ENCODE measurements around the gene MLH1.

The MLH1 gene

DNA sequence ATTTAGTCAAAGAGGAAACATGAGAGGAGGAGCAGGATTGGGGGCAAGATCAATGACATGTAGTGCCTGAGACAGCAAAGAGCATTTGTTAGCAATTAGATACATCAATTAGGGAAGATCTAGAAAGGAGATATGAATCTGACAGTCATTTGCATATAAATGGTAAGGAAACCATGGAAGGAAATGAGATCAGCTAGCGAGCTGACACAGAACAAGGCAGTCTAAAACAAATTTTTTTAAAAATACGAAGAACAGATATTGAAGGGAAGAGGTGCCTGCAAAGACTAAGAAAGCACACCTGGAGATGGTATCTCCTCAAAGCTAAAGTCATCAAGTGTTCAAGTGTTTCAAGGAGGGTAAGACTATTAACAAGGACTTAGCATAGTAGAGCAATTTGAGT is 5.0 kb upstream of the MLH1 start:
- DNase-seq: no peak

DNA sequence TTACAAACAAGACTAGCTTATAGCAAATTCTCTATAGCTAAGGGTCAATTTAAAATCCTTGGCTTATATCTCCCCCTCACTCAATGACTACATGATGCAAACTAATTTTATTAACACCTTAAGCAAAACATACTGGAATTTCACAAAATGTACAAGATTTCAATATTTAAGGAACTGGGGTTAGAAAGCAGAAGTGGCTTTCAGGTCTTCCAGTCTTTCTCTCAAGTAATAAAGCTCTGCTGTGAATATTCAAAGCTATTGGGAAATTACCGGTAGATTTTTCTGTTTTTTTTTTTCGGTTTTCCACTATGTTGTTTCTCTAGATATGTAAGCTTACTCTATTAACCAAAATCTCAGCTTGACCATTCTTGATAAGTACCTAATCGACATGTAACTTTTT is 4.3 kb upstream of the MLH1 start:
- DNase-seq: no peak

DNA sequence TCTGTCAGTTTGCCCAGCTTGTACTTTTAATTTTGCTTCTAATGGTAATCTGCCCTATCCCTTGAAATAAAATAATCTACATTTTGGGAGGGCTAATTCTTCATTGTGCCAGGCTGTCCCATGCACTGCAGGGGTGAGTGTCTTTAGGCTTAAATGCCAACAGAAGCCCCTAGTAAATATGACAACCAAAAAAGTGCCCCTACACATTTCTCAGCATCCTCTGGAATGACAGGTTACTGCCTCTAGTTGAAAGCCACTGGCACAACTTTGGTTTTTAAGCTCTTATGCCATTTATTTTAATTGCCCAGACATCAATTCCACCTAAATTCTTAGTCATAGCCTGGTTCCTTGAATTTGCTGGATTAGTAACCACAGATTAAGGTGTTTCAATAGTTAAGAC is 3.8 kb upstream of the MLH1 start:
- DNase-seq: no peak

DNA sequence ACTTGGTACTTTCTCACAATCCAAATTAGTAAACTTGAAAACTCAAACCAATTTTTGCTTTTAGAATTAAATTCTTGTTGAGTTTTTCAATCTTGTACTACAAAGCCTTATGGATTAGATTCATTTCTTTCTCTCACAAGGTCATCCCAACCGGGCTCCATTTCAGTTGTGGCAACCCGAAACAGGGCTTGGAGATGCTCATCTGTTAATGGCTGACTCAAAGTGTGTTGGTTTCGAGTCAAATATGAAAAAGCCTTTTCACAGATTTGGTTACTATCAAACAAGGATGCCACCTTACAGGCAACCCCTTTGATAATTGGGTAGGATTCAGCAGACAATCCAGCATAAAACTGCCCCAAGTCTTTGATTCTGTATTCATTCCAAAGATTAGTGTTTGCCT is 2.2 kb upstream of the MLH1 start:
- DNase-seq: no peak

DNA sequence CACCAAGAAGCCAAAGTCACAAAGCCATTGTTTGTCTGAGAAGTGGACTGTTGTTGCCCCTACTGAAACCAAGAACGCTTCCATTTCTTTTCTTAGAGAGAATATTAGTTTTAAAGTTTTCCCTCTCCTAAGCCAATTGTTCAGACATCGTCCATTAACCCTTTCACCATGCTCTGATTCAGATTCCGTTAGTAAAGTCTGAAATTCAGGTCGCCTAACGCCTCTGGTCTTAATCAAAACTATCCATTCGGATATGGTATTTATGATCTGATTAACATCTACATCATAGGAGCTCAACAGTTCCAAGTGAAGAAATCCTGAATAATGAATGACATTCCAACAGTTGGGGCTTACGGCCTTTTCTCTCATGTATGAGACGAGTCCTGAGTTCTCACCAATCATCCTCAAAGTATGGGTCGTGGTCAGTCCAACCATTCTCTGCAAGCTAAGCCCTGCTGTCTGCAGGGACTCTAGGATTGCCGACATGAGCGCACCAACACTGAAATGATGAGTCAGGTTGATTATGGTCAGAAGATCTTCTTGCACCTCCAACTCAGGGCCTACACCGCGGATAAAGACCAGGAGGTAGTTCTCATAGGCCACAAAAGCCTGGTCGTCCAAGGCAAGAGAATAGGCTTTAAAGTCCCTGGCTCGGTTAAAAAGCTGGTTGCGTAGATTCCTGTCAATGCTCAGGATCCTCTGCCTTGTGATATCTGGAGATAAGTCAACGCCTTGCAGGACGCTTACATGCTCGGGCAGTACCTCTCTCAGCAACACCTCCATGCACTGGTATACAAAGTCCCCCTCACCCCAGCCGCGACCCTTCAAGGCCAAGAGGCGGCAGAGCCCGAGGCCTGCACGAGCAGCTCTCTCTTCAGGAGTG is 1.2 kb upstream of the MLH1 start:
- DNase-seq: no peak

DNA sequence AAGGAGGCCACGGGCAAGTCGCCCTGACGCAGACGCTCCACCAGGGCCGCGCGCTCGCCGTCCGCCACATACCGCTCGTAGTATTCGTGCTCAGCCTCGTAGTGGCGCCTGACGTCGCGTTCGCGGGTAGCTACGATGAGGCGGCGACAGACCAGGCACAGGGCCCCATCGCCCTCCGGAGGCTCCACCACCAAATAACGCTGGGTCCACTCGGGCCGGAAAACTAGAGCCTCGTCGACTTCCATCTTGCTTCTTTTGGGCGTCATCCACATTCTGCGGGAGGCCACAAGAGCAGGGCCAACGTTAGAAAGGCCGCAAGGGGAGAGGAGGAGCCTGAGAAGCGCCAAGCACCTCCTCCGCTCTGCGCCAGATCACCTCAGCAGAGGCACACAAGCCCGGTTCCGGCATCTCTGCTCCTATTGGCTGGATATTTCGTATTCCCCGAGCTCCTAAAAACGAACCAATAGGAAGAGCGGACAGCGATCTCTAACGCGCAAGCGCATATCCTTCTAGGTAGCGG is 452 bp upstream of the MLH1 start, which contains the start of gene EPM2AIP1:
Gene EPM2AIP1 (minus strand): TSS at position 326 of the 520 bp plus-strand sequence. CDS start 54 bp downstream, at position 272.
- DNase-seq: no peak

DNA sequence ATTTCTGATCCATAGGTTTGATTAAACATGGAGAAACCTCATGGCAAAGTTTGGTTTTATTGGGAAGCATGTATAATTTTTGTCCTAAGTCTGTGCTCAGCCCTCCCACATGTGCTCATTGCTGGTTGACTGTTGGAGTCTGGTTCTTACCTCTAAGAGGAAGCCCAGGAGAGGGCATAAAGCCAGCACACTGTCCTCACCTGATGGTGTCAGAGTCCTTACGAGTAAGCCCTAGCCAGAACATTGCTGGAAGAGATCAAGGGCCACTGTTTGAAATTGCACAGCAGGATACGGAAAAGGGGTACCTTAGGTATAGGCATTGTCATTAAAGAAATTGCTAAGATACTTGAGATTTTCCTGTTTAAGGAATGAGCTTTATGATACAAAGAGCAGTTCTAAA is 21.3 kb downstream of the MLH1 start:
- no peak for DNase-seq

DNA sequence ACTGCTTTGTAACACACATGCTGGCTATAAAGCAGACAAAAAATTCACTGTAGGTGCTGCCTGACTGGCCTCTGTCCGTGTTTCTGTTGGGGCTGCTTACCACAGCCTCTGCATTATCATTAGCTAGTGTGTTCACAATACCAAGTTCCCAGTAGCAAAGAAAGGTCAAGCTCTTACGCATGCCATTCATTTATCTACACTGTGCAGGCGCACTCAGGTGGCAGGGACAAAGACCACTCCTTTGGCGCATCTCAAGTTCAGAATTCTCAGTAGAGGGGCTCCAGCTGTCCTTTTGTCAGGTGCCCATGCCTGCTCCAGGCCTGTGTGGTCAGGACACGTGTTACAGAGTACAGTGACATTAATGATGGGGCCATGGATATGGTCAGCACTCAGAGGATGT is 22.3 kb downstream of the MLH1 start:
- no peak for DNase-seq

DNA sequence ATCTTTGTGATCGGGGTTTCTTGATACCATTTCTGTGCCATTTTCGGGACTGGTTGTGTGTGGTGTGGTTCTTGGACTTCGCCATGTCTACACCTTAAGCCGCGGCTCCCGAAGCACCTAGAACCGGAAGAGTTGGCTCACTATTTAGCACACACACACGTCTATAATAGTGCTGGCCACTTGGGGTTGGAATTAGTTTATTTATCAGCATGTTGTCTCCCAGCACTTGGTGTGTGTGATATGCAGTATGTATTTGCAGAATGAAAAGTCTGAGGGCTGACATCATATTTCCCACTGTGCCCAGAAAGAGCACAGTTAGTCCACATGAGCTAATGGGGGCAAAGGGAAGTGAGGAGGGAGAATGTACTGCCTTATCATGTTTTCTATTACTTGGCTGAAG is 23.6 kb downstream of the MLH1 start:
- DNase-seq: no peak

DNA sequence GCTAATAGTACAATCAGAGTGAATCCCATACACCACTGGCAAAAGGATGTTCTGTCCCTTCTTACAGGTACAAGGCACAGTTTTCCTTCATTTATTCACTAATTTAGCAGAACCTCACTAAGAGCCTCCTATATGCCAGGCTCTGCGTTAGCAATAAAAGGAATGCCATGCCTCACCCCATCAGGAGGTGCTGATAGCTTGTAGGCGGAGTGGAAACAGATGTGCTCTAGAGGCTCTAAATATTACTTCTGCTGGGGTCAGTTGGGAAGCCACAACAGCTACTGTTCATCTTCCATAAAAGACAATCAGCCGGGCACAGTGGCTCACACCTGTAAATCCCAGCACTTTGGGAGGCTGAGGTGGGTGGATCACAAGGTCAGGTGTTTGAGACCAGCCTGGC is 24.4 kb downstream of the MLH1 start:
- DNase-seq: no peak

DNA sequence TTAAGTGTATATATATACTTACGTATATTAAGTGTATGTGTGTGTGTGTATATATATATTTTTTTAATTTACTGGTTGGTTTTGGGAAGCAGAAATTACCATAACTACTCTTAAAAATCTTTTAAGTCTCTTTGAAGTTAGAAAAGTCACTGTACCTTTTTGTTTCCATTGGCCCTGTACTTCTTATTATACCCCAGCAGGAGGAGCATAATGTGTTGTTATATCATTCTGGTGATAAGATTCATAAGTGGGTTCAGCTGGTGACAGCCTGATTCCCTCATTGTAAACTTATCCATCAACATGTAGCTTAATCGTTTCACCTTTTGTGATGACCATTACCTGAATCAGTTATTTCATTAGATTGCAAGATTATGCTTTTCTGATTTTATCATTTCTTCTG is 30.8 kb downstream of the MLH1 start:
- DNase-seq: no peak

DNA sequence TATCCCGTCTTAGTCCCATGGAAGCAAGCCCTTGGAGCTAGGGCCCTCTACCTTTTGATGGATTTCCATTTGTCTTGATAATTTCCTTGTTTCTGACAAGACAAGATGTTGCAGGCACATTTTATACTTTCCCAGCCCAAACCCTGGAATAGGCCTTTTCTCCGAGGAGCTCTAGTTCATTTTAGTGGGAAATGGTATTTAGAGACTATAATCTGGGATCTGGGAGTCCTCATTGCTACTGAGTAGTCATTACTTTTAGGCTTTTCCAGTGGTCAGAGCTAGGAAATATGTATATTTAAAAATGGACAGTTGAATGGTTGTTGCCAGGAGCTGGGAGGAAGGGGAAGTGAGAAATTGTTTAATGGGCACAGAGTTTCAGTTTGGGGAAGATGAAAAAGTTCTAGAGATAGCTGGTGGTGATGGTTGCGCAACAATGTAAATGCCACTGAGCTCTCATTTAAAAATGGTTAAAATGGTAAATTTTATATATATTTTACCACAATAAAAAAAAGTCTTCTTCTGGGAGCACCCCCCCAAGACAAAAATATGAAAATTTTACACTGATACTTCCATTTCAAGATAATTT is 31.6 kb downstream of the MLH1 start:
- DNase-seq: no peak

DNA sequence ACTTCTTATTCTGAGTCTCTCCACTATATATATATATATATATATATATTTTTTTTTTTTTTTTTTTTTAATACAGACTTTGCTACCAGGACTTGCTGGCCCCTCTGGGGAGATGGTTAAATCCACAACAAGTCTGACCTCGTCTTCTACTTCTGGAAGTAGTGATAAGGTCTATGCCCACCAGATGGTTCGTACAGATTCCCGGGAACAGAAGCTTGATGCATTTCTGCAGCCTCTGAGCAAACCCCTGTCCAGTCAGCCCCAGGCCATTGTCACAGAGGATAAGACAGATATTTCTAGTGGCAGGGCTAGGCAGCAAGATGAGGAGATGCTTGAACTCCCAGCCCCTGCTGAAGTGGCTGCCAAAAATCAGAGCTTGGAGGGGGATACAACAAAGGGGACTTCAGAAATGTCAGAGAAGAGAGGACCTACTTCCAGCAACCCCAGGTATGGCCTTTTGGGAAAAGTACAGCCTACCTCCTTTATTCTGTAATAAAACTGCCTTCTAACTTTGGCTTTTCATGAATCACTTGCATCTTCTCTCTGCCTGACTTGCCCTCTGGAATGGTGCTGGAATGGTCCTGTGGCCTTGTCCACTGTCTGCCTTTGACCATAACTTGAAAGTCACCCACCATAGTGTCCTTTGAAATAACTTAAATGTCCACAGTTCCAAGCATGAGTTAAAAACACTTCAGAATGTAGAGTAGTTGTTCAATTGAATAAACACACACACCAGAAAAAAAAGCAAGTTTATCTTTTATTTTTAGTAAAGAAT is 32.4 kb downstream of the MLH1 start:
- DNase-seq: no peak

DNA sequence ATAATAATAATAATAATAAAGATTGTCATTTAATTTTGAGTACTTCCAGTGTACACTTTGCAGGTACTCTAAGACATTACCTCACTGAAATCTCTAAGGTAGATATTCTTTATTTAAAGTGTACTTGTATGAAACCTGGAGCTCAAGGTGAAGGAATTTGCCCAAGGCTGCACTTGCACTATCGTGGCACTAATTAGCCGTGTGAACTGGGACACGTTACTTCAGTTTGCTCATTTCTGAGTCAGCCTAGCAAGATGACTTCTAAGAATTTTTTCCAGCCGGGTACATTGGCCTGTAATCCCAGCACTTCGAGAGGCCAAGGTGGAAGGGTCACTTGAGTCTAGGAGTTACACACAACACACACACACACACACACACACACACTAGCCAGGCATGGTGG is 33.5 kb downstream of the MLH1 start:
- DNase-seq: no peak

DNA sequence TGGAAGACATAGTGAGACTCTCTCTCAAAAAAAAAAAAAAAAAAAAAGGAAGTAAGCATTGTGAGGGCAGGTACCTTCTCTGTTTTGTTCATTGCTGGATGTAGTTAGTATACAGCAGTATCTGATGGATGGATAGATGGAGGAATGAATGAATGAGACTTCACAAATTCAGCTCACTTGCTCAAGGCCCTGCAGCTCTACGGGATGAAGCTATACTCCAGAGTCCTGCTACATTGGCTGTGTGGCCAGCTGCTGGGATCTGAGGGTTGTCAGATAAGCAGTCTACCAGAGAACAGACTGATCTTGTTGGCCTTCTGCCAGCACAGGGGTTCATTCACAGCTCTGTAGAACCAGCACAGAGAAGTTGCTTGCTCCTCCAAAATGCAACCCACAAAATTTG is 35.0 kb downstream of the MLH1 start:
- no peak for DNase-seq

DNA sequence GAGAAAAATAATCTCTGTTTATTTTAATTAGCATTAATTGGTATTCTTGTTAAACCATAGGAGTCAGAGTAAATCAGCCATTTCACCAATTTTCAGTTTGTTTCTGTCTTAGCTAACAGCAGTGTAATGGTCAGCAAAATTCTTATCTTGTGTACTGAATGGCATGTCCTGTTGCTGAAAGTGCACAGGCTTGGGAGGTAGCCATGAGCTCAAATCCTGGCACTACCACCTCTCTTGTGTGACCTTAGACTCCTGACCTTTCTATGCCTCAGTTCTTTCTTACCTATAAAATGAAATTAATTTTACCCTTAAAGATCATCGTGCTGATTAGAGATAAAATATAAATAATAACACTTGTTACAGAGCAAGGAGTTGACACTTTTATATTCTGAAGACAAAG is 35.8 kb downstream of the MLH1 start:
- no peak for DNase-seq

DNA sequence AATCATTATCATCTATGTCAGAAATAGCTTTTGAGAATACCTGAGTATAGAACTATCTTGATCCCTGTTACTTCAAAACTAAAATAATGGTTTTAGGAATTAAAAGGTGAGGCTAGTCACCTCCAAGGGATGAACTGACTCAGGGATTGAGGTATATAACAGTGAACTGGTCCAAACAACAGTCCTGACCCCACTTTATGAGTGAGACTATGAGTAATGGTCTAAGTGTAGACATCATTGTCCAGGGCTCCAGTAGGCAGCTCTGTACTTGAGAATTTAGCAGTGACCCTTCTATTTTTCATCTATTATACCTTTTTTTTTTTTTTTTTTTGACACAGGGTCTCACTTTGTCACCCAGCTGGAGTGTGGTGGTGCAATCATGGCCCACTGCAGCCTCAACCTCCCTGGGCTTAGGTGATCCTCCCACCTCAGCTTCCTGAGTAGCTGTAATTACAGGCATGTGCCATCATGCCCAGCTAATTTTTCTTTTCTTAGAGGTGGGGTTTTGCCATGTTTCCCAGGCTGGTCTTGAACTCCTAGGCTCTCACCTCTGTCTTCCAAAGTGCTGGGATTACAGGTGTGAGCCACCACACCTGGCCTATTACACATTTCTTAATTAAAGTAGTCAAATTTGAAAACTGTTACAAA is 36.3 kb downstream of the MLH1 start:
- no peak for DNase-seq

DNA sequence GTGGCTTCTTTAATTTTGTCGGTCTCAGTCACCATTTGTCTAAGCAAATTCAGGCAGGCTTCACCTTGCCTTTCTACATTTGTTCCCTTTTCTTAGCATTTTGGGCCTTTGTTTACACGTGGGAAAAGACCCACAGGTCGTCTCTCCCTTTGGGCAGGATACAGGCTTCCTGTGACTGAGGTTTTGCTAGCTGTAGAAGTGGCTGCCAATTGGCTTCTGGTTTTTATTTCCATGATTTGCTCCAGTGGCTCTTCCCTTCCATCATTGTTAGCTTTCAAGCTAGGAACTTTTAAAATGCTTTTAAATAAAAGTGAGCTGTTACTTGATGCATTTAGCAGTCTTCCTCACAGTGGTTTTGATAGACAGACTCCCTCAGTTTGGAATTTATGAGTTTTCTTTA is 37.3 kb downstream of the MLH1 start:
- DNase-seq: no peak

DNA sequence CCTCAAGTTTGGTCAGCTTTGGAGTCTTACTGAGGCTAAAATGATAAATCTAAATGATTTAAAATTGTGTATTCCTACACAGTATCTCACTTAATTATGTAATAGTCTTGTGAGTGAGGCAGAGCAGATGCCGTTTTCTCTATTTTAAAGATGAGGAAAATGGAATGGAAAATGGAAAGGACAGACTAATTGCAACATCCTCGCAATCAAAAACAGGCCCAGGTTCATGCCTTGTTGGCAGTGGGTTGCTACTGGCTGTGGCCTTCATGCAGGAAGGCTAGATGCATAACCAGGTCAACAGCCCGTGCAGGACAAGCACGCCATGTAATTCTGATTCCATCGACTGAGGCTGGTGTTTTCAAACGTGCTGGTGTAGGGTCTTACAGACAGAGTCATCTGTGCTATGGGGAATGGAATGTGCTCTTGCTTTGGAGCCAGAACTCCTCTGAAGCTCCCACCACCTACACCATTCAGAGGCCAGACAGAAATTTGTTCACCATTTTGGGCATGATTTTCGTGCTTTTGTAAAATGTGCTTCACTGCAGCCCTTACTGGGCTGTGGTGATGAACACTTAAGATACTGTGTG is 37.9 kb downstream of the MLH1 start:
- no peak for DNase-seq

DNA sequence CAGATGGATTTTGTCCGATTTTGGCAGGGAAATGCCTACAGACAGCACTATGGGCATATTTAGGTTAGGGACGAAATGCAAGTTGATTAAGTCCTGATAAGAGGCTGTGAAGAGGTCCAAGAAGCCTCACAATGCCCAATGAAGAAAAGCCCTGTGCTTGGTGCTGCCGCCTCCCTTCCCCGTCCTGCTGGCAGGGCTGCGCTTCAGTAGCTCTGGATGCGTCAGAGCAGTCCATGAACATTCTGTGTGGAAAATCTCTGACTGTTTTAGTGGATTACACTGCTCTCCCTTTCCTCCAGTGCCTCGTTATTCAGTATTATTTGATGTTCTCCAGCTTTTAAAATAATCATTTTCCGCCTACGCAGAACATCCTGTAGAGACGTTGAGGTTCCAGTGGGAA is 39.6 kb downstream of the MLH1 start:
- DNase-seq: no peak

DNA sequence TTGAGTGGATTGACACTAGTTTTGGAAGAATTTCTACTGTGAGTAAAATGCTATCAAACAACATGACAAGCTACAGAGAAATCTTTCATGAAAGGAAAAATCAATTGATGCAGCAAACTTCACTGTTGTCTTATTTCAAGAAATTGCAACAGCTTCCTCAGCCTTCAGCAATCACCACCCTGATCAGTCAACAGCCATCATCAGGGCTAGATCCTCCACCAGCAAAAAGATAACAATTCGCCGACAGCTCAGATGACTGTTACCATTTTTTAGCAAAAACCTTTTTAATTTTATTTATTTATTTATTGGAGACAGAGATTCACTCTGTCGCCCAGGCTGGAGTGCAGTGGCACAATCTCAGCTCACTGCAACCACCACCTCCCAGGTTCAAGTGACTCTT is 44.0 kb downstream of the MLH1 start:
- DNase-seq: no peak

DNA sequence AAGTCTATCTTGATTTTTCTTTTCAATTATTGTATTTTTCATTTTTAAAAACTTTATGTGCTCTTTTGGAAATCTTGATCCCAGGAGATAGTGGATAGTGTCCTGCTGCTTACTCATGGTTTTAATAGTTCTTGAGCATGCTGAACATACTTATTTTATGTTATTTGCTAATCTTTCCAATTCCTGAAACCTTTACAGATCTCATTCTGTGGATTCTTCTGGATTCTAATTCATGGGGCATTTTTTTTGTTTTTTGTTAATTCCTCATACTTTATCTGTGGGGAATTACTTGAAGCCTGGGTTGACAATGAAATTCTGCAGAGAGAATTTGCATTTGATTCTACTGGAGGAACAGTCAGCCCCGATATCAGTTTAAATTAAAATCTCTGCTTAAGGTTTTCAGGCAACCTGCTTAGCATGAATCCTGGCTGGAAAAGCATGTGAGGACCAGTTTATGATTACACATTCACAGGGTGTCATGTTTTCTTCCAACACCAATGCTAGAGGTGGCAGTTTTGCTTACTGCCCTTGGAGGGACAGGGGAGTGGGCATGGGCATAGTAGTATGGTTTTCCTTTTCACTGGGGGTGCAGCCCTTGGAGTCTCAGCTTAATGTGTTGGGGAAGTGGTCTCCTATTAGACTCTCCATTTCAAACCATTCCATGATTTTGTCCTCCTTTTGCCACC is 46.0 kb downstream of the MLH1 start:
- no peak for DNase-seq
